HS-5 (cell line): ENCODE results near the gene INPP5K.
A peak's percentile ranks its signal among the peaks of the same experiment; 100 is the strongest.
"Not testable (repeated sequence)": the region's sequence is repeated elsewhere in the genome, so short reads cannot be mapped to it uniquely, and the experiment has no call there.

Experiments used
- DNase-seq: peaks from one replicate; pipeline ENCODE4 v3.0.0-alpha.2; 2012; ENCODE audit warnings: low read depth

INPP5K gene

DNA sequence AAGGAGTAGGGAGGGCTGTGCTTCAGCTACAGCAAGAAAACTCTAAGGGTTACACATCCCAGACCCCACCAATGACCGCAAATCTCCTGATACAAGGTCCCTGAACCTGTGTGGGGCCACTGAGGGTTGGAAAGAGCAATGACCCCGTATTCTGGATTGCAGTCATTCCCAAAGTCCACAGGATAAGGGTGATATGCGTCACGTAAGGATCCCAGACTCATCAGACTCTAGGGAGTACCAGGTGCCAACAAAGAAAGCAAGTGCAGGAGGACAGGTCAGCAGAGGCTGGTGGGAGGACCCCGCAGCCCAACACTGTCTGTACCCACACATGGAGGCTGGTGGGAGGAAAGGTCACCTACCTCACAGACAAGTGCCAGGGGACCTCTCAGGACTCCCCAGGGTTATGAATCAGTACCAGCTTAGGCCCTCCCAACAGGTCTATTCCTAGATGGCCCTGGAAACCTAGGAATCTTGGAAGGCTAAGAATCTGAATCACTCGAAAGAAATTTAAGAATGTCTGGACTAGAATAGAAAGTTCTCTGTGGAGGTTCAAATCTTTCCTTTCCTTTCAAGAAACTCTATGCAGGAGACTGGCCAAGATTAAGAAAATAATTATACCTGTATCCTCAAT, 30.0 kb upstream of the INPP5K start:
- no peak for DNase-seq

GRCh38 chr17:1545618-1546017, 29.2 kb upstream of the INPP5K start:
- no peak for DNase-seq

DNA sequence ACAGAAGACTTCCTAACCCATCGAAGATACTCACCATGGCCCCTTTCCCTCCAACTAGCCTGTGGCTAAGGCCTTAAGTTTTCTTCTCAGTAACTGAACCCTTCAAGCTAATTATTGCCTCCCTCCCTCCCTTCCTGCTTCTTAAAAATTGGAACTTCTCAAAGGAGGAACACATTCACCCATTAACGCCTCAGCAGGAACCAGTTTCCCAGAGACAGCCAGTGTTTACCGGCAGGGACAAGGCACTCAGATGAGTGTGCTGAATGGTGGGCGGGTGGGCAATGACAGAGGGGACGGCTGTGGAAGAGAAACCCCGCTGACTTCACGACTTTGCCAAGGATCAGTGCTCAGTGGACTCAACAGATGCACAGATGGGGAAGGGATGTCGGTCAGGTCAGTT, 25.9 kb upstream of the INPP5K start:
- no peak for DNase-seq

- no peak for DNase-seq
Observed at GRCh38 chr17:1541367-1541904, 25.0 kb upstream of the INPP5K start.

DNA sequence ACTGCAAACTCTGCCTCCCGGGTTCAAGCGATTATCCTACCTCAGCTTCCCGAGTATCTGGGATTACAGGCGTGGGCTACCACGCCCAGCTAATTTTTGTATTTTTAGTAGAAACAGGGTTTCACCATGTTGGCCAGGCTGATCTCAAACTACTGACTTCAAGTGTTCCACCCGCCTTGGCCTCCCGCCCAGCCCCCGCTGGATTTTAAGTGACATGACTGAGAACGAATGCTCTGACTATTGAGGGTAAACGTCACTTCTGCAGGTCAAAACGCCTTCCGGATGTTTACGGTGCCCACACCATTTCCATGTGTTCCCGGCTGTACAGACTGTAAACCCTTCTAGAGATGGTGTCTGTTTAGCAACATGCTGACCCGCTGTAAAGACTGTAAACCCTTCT, 23.4 kb upstream of the INPP5K start:
- no peak for DNase-seq

DNA sequence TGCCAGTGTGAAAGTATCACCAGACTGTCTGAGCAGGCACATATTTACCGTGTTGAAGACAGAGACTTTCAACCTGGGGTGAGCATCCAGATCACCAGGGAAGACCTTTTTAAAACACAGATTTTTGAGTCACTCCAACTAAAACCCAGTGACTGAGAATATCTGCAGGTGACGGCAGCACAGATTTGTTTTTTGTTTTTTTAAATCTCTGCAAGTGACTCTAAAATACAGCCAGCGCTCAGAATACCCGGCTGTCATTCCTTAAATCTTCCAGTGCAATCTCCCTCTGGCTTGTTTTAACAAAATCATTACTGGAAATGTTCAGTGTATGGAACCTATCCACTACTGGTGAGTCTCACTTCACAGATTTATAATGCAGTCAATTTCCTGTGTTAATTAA, 19.3 kb upstream of the INPP5K start:
- DNase-seq = no peak

- DNase-seq = no peak
Observed at GRCh38 chr17:1533661-1534325, 17.4 kb upstream of the INPP5K start.

DNA sequence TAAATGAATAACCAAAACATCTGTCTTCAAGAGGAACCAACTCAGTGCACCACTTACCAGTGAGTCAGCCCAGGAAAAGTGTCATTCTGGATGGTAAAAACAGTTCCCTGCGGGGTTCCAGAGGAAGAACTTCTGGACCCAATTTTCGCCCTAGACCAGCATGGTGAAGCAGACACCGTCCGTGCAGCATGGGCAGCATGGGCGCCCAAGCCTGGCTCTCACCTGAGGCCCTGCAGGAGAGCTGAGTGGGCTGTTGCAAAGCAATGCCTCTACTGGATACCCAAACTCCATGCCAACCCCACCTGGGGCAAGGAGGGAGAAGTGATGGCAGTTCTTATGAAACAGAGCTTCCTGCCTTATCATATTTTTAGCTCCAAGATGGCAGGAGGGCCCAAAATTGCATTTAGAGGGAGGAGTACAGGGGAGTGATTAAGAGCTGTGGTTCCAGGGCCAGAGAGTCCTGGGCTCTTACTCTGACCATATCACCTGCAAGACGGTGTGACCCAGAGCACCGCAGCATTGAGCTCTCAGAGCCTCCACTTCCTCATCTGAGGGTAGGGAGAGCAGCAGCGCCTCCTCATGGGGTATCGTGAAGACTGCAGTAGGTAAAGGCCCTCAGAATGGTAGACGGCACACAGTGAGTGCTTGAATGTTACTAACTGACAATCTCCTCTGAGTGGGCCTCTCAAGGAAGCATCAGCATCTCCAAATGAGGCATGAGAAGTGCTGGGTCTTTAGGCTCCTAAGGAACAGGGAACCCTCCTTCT, 16.6 kb upstream of the INPP5K start:
- DNase-seq = no peak

DNA sequence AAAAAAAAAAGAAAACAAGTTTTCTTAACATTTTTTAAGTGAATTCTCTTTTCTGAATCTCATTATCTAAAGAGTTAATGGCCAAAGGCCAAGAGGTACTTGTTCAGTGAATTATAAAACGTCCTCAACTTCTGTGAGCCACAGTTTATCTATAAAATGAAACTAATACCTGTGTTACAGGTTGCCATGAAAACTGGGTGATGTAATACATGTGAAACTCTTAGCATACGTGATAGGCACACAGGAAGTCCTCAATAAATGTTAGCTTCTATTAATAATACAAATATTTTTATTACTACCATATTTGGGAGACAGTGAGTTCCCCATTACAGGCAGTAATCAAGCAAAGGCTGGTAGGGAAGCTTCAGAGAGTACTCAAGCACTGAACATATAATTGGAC, 13.5 kb upstream of the INPP5K start:
- DNase-seq = no peak

DNA sequence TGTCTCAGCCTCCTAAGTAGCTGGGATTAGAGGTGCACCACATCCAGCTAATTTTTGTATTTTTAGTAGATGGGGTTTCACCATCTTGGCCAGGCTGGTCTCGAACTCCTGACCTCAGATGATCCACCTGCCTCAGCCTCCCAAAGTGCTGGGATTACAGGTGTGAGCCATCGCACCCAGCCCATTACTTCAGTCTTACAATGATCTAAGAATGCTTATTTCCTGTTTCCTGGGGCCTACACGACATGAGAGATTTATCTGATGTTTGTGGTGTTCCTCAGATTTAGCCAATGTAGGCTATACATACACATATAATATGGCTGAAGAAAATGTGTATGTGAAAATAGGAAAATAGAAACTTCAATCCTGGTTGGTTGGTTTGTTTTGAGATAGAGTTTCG, 10.5 kb upstream of the INPP5K start:
- DNase-seq = not testable (repeated sequence)

- DNase-seq = no peak
Observed at GRCh38 chr17:1522626-1523025, 6.2 kb upstream of the INPP5K start.

- no peak for DNase-seq
Observed at GRCh38 chr17:1521086-1521640, 4.8 kb upstream of the INPP5K start.

DNA sequence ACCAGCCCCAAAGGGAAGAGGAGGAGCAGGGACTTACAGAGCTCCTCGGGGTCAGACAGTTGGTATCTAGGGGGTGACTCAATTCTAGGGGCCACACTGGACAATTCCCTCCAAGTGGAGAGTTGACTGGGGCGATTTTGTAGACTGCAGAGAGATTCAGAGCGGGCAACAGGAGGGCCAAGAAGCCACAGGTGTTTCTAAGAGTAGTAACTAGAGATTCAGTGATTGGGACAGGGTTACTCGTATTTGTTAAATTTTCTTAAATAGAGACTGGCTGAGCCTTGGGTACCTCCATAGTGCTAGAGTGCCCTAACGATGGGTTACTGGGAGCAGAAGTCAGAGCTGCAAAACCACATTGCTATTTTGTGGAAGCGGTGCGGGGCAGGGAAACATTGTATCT, 3.3 kb upstream of the INPP5K start:
- no peak for DNase-seq

GRCh38 chr17:1518410-1518809, 2.0 kb upstream of the INPP5K start:
- no peak for DNase-seq

GRCh38 chr17:1515640-1516387, 598 bp downstream of the INPP5K start:
- DNase-seq = peak; percentile 60

DNA sequence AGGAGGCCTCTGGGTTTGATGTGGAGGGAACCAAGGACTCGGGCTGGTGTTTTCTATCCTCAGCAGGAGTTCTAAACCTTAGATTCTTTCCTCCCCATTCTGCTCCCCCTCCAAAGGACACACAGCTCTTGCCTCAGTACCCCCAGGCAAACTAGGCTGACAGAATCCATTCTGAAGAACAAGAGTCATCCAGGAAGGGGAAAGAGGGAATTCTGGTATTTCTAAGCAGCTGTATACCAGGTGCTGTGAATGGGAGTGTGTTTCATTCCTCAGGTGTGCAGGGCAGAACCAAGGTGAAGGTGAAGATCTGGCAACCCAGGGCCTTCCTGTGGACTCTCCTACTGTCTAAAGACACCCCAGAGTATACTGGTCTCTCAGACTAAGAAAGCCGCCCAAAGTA, 4.1 kb downstream of the INPP5K start:
- no peak for DNase-seq

DNA sequence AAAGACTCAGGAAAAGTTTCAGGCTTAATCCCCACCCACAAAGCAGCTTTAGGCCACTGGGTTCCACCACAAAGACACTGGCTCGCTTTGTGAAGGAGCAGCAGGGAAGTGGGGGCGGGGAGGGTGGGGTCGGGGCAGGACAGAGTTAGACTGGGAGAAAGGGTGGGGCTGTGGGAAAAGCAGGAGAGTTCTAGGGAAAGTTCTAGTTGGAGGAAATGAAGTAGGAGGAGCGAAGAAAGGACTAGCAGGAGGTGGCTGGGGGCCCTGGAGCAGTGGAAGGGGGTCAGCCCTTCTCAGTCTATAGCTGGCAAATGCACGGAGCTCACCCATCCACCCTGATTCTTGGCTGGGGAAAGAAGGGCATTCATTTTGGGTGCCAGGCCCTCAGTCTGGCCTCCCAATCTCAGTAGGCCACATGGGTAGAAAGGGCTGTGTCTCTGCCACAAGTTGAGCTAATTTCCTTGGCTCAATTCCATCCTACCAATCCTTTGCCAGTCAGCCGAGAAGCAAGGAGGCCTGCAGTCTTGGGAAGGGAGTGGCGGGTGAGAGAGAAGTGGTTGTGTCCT, 4.6 kb downstream of the INPP5K start:
- no peak for DNase-seq

DNA sequence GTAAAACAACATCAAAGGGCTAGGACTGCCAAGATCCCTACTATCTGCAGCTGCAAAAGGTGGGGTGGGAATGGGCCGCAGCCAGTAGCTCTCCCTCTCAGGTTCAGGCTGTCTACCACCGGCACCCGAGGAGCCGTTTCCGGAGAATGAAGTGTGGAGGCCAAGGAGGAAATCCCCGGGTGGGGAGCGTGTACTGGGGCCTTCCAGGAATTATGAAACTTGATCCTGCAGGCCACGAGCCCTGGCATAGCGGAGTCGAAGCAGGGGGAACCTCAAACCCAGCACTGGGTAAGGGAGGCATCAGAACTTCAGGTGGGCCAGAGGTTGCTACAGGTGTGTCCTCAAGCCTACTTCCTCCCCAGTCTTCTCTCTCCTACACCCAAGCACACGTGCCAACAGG, 5.1 kb downstream of the INPP5K start:
- DNase-seq = no peak

- DNase-seq = no peak
Observed at GRCh38 chr17:1509290-1509881, 7.0 kb downstream of the INPP5K start.

DNA sequence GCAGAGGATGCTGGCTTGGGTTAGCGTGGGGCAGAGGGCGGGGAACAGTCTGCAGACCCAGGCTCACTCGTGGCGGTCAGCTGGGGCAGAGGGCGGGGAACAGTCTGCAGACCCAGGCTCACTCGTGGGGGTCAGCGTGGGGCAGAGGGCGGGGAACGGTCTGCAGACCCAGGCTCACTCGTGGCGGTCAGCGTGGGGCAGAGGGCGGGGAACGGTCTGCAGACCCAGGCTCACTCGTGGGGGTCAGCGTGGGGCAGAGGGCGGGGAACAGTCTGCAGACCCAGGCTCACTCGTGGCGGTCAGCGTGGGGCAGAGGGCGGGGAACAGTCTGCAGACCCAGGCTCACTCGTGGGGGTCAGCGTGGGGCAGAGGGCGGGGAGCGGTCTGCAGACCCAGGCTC, 7.7 kb downstream of the INPP5K start:
- DNase-seq = not testable (repeated sequence)

DNA sequence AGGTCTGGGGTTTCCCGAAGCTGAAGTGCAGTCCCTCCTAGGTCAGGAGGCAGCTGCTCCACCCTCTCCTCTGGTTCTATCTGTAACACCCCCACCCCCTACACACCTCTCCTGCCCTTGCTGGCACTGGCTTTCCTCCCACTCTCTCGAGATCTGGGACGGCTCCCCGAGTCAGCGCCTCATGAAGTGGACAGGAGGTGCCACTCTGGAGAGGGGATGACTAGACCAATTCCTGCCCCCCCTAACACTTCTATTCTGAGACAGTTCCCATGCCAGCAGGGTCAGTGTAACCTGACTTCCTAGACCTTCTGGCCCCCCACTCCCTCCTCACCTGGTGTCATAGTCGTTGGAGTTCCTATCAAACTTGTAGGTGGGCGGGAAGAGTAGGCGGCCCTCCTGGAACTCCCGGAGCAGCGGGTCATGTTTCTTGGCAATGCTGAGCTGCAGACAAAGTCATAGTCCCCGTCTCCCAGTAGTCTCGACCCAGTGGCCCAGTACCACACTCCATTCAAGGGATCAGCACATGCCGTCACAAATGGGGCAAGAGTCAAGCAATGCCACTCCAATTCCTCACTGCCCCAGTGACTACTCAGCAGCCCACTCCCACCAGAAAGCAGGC, 9.7 kb downstream of the INPP5K start:
- no peak for DNase-seq
